ENCODE results near the gene SP1.
"Not testable (repeated sequence)": the region's sequence is repeated elsewhere in the genome, so short reads cannot be mapped to it uniquely, and the experiment has no call there.

SP1 gene

DNA sequence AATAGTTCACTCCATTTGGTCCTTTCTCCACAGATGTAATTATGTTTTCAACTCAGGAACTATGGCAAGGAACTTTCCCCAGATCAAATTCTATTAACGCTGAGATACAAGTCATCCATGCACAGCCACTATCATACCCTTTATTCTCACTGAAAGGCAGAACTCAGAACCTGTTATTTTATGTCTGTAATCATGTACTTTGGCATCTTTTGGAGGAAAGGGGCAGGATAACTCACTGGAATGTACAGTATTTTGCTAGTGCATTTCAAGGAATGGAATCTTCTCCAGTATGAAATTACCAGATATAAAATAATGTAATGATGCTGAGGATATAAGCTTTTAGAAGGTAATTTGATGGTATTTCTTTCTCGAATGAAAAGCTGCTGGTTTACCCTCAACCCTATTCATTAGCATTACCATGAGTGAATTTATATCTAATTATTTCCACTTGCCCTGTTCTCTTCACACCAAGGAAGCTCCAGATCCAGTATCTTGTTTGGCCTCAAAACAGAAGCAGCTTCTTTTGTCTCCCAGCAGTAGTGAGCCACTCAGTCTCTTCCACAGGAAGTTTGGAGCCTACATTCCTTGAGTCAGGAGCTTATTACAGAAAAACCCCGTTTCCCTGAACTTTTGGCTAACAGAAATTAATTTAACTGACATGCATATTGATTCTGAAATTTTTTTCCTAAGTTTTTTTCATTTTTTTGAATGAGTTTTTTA, 33.7 kb downstream of the SP1 start:
- no peak for TF ChIP-seq CTCF (IDR thresholded peaks at IDR 0.05; ENCODE audit: insufficient read depth, low read length, missing control alignments)
- H3K4me3 ChIP-seq (ENCODE audit: low read depth, low read length): no peak overlapping the region
- ChIA-PET POLR2A (interaction anchor here (0.8 to 0.9 kb wide), 2 partner anchors 14 to 34 kb away, joined by 3 to 4 read pairs; partner anchors contain the start of gene SP1), CTCF (interaction anchor here (0.6 to 10.2 kb wide), 5 partner anchors 9 to 92 kb away, joined by 3 to 112 read pairs (median 5); partner anchors contain the start of gene AAAS)
- DNase-seq (ENCODE audit: low read depth, low spot score): no peak

DNA sequence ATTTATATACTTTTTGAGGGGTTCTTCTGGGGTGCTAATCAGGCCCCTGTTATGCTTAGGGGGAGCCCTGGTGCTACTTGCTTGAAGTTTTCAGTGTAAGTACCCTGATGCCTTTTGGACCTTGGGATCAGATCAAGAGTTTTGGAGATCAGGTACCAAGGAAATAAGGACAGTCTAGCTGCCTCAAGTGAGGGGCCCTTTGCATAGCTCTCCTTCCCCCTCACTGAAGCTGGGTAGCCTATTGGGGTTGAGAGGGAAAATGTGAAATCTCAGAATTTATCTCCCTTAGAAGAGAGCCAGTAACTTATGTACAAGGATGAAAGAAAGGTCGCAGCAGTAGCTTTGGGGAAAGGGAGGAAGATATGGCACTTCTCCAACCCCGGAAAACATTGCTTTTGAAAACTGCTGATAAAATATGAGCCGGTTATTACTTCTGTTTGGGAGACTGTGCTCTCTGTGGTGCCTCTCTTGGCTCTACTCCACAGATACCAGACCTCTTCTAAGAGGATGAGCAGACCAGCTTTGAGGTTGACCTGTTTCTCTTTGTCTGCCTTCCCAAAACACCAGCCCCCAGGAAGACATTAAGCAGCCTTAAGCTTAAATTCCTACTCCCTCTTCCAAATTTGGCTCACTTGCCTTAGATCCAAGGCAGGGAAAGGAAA, 34.9 kb downstream of the SP1 start:
- TF ChIP-seq CTCF (IDR thresholded peaks at IDR 0.05; ENCODE audit: insufficient read depth, low read length, missing control alignments): no peak
- DNase-seq (ENCODE audit: low read depth, low spot score): no peak
- POLR2A ChIA-PET: no interaction called here
- no peak overlapping the region for H3K4me3 ChIP-seq (ENCODE audit: low read depth, low read length)
- CTCF ChIA-PET: interaction anchor here (1.0 to 10.2 kb wide), 6 partner anchors 10 to 93 kb away, joined by 3 to 112 read pairs (median 6); partner anchors contain the start of gene AAAS

- POLR2A ChIA-PET; DNase-seq (ENCODE audit: low read depth, low spot score); H3K4me3 ChIP-seq (ENCODE audit: low read depth, low read length): not testable (repeated sequence)
- CTCF ChIA-PET: interaction anchor here (1.2 to 10.2 kb wide), 5 partner anchors 11 to 94 kb away, joined by 3 to 112 read pairs (median 5); partner anchors contain the start of gene AAAS
Measured at GRCh38 chr12:53415752-53416389, 35.9 kb downstream of the SP1 start.

GRCh38 chr12:53417291-53417816, 37.4 kb downstream of the SP1 start:
- not testable (repeated sequence) for H3K4me3 ChIP-seq (ENCODE audit: low read depth, low read length); DNase-seq (ENCODE audit: low read depth, low spot score)
- ChIA-PET POLR2A (interaction anchor here (0.6 to 0.8 kb wide), 3 partner anchors 23 to 122 kb away, joined by 3 to 4 read pairs (median 3); partner anchors contain the start of genes PFDN5 and TARBP2), CTCF (interaction anchor here (0.7 to 10.2 kb wide), 6 partner anchors 63 to 204 kb away, joined by 3 to 112 read pairs (median 8); no protein-coding TSS in a partner anchor)

GRCh38 chr12:53418221-53418620, 38.2 kb downstream of the SP1 start:
- no peak for DNase-seq (ENCODE audit: low read depth, low spot score)
- POLR2A ChIA-PET: no interaction called here
- CTCF ChIA-PET: interaction anchor here (1.1 to 10.2 kb wide), 6 partner anchors 64 to 204 kb away, joined by 3 to 112 read pairs (median 8); partner anchors contain the start of gene AAAS

GRCh38 chr12:53419756-53420155, 39.8 kb downstream of the SP1 start:
- ChIA-PET POLR2A (no interaction called here), CTCF (interaction anchor here (1.0 to 12.8 kb wide), 7 partner anchors 8 to 97 kb away, joined by 3 to 593 read pairs (median 39); partner anchors contain the start of gene AAAS)
- H3K4me3 ChIP-seq (ENCODE audit: low read depth, low read length): no peak overlapping the region
- DNase-seq (ENCODE audit: low read depth, low spot score): no peak
- TF ChIP-seq CTCF (IDR thresholded peaks at IDR 0.05; ENCODE audit: insufficient read depth, low read length, missing control alignments): no peak

More at GRCh38 chr12:53418221-53418620, 38.2 kb downstream of the SP1 start:
- no peak overlapping the region for H3K4me3 ChIP-seq (ENCODE audit: low read depth, low read length)
- TF ChIP-seq CTCF (IDR thresholded peaks at IDR 0.05; ENCODE audit: insufficient read depth, low read length, missing control alignments): no peak

GRCh38 chr12:53422247-53422646, 42.3 kb downstream of the SP1 start:
- not testable (repeated sequence) for DNase-seq (ENCODE audit: low read depth, low spot score); H3K4me3 ChIP-seq (ENCODE audit: low read depth, low read length)
- CTCF ChIA-PET: interaction anchor here (0.8 to 12.8 kb wide), 15 partner anchors 9 to 99 kb away, joined by 3 to 593 read pairs (median 10); partner anchors contain the start of gene AAAS
- POLR2A ChIA-PET: interaction anchor here (0.7 to 1.5 kb wide), 2 partner anchors 35 to 44 kb away, joined by 3 to 4 read pairs; no protein-coding TSS in a partner anchor
